AG08396 (cell line): ENCODE results near the gene KIF25.
"Not testable (repeated sequence)": the region's sequence is repeated elsewhere in the genome, so short reads cannot be mapped to it uniquely, and the experiment has no call there.

Experiments
- DNase-seq: peaks from one replicate; pipeline ENCODE4 v3.0.0; 2012; ENCODE audit warnings: low spot score, mixed read lengths

Gene KIF25

DNA sequence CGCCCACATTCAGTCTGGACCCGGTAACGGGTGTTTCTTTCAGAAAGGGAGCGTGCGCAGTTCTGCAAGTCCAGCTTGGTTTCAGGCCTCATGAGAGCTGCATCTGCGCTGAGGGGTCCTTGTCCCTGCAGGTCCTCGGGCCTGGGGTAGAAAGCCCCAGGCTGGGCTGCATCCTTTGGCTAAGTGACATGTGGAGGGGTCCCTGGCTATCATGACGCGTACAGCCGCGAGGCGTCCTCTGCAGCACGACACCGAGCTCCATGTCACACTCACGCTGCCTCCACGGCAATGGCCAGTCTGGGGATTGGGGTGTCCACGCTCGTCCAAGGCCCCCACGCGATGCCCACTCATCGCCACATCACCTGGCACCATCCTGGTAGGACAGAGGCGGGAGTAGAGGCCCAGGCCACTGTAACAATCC, 1.7 kb upstream of the KIF25 start:
- no peak for DNase-seq

DNA sequence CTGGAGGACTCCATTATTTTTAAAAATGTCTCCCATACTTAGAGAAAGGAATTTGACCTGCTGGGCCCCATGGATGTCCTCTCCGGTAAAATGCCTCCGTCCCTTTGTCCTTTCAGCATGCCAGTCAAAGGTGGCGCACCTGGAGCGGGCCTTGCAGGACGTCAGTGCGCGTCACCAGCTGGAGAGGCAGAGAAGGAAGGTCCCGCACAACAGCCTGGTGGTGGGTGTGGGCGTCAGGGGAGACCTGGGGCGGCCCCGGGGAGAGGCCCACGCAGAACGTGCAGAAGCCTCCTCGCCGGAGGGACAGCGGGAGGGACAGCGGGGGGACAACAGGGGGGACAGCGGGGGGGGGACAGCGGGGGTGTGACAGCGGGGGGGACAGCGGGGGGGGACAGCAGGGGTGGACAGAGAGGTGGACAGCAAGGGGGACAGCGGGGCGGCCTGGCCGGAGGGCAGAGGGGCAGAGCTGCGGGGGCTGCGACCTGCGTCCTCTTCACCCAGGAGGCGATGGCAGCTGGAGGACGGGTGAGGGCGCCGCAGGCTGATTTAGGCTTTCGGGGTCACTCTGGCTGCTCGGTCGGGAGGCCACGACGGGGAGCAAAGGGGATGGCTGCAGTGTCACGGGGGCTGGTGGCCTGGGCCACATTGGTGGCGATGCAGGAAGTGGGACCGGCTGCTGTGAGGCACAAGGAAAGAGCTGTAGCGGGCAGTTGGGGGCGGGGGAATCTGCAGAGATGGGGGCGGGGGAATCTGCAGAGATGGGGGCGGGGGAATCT, 859 bp upstream of the KIF25 start:
- DNase-seq: no peak

- no peak for DNase-seq
These were observed 744 bp downstream of the KIF25 start for GRCh38 chr6:167998215-167998614.

DNA sequence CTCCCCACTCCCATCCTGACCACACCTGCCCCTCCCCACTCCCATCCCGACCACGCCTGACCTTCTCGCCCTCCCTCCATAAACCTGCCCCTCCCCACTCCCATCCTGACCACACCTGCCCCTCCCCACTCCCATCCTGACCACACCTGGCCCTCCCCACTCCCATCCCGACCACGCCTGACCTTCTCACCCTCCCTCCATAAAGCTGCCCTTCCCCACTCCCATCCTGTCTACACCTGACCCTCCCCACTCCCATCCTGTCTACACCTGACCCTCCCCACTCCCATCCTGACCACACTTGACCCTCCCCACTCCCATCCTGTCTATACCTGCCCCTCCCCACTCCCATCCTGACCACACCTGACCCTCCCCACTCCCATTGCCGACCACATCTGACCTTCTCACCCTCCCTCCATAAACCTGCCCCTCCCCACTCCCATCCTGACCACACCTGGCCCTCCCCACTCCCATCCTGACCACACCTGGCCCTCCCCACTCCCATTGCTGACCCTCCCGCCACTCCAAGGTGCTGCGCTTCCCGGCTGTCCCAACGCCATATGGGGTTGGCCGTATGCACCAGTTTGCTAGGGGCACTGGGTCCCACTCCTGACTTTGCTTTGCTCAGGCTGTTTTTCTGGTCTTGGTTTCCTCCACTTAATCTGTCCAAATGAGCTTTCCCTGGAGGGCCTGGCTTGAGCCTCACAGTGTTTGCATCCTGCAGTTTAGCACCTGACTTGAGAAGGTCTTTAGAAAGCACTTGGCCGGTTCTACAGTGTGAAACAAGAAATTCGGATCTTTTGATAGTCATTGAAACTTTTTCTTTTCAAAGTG, 2.9 kb downstream of the KIF25 start:
- no peak for DNase-seq

GRCh38 chr6:168001029-168001332, 3.5 kb downstream of the KIF25 start:
- DNase-seq: no peak

DNA sequence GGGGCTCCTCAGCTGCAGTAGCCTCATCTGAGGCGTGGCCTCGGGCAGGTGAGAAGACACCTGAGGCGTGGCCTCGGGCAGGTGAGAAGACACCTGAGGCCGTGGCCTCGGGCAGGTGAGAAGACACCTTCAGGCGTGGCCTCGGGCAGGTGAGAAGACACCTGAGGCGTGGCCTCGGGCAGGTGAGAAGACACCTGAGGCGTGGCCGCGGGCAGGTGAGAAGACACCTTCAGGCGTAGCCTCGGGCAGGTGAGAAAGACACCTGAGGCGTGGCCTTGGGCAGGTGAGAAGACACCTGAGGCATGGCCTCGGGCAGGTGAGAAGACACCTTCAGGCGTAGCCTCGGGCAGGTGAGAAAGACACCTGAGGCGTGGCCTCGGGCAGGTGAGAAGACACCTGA, 4.0 kb downstream of the KIF25 start:
- DNase-seq: not testable (repeated sequence)

DNA sequence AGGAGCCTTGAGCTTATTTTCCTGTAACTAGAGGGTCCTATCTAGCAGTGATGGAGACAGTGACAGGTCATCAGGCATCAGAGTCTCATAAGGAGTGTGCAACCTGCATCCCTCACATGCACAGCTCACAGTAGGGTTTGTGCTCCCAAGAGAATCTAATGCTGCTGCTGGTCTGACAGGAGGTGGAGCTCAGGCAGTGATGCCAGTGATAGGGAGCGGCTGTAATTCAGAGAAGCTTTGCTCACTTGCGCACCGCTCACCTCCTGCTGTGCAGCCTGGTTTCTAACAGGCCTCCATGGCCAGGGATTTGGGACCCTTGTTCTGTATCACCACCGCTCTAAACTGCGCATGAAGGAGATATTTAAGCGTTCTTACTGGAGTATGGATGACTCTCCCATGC, 5.3 kb downstream of the KIF25 start:
- DNase-seq: no peak

GRCh38 chr6:168004023-168004422, 6.6 kb downstream of the KIF25 start:
- DNase-seq: no peak

GRCh38 chr6:168004945-168005344, 7.5 kb downstream of the KIF25 start:
- no peak for DNase-seq

GRCh38 chr6:168005796-168006195, 8.3 kb downstream of the KIF25 start:
- DNase-seq: no peak

- peak; percentile 83 for DNase-seq
These were observed 10.3 kb downstream of the KIF25 start for GRCh38 chr6:168007592-168008338.

DNA sequence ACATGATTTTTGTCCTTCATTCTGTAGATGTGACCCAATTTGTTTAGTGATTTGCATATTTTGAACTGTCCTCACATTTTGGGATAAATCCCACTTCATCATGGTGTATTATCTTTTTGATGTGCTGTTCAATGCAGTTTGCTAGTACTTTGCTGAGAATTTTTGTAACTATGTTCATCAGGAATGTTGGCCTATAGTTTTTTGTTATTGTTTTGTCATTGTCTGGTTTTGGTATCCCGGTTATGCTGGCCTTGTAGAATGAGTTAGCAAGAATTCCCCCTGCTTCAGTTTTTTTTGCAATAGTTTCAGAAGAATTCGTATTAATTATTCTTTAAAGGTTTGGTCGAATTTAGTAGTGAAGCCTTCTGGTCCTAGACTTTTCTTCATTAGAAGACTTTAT, 11.9 kb downstream of the KIF25 start:
- no peak for DNase-seq

DNA sequence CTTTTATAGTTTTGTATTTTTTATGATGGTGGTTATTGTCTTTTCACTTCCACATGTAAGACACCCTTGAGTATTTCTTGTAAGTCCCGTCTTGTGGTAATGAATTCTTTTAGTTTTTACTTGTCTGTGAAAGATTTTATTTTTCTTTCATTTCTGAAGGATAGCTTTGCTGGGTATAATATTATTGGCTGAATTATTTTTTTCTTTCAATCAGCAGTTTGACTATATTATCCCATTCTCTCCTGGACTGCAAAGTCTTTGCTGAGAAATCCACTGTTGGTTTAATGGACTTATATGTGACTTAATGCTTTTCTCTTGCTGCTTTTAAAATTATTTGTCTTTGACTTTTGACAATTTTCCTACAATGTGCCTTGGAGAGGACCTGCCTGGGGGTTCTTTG, 13.8 kb downstream of the KIF25 start:
- no peak for DNase-seq

- DNase-seq: no peak
These were observed 15.2 kb downstream of the KIF25 start for GRCh38 chr6:168012431-168013249.

- DNase-seq: no peak
These were observed 15.9 kb downstream of the KIF25 start for GRCh38 chr6:168013250-168013915.

DNA sequence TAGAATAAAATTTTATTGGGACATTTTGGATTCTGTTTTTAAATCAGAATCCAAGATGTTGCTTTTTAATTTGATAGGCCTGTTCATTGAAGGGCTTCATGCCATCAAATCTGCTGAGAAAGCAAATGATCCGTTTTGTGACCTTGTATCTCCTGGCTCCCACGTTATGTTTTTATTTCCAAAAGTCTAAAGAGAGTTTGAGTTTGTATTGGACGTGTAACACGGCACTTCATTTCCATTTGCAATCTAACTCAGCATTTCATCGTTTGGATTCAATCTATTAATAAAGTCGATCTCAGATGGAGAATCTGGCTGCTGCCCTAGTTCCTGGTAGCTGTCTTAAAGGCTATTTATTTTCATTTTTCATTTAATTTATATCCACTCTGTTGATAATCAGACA, 17.0 kb downstream of the KIF25 start:
- no peak for DNase-seq

GRCh38 chr6:168015009-168015408, 17.5 kb downstream of the KIF25 start:
- DNase-seq: no peak

DNA sequence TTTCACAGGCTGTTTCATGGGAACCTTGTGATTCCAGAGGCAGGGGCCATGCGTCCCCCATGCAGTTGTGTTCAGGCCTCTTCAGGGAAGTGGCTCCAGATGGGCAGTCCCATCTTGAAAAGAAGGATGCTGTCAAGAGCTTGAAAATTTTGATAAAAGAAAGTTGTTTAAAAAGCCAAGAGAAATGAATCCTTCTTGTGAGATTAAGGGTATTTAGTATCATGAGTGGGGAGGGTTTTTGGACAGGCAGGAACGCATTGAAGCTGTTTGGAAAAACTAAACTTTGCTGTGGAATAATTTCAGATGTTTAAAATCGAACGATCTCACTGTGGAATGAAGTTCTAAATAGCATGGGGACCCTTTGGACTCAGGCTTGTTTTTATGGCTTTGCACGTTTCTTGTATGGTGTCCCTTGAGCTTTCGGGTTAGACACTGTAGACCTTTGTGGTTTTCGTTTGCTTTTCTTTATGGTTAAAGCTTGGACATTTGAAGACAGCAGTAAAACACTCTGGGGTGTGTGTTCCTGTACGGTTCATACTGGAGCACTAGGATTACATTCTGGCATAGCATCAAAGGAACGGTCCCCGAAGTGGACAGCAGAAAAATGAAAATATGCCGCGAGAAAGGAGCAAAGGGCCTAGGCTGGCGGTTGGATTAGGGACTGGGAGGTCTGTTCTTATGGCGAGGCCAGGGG, 18.2 kb downstream of the KIF25 start:
- no peak for DNase-seq

DNA sequence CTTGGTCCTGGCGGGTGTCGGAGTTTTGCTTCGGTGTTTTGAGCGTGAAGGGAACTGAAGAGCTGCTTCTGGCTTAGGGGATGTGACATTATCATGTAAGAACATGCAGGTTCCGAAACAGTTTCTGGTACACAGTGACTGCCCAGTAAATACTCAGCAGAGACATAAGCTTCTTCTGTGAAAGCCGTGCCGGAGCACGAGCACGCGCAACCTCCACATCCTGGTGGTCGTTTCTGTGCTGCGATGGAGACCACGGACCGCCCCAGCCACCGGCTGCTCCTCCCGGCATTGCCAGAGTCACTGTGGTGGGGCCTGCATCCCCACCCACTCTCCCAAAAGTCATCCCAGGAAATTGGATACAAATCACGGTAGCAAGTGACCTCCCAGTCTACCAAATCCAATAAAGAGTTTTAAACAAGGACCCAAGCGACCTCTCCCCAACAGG, 18.7 kb downstream of the KIF25 start:
- DNase-seq: no peak

- DNase-seq: no peak
These were observed 19.5 kb downstream of the KIF25 start for GRCh38 chr6:168016721-168017525.
